Measurements from ENCODE around the gene GJC1.

- TF ChIP-seq CTCF (conservative IDR thresholded peaks at IDR 0.05 in 1 of 2, IDR thresholded peaks at IDR 0.05 in 1 of 2; ENCODE audit: low read depth in 1 of 2, low read length in 2 of 2): no peak
- no peak for TF ChIP-seq EZH2 (IDR thresholded peaks at IDR 0.05; ENCODE audit: low read length, missing control alignments)
Measured at GRCh38 chr17:44777394-44778348, 52.4 kb downstream of the GJC1 start.
